ENCODE results near the gene CFL1. TPM values are rescaled to one million over a fixed set of nuclear protein-coding genes. Genes with fewer than 3 reads are reported as not detected.
"Not testable (repeated sequence)": the region's sequence is repeated elsewhere in the genome, so short reads cannot be mapped to it uniquely, and the experiment has no call there.

Gene CFL1
- polyA plus RNA-seq, 4 donors, result 854 to 2,084 (median 1,613) TPM

- Histone ChIP-seq H3K4me3 (ENCODE audit: low read depth in 1 of 3, low read length in 3 of 3) (peak overlapping the region in 2 of 3 donors; percentile 4 to 57), H3K27me3 (ENCODE audit: control insufficient read depth in 3 of 3, insufficient read depth in 3 of 3, low read length in 3 of 3) (peaks cover 0 to 32% (median 0%) of the 10 kb centered on the region in 3 donors), H3K27ac (ENCODE audit: low read depth in 1 of 3, low read length in 2 of 3) (peak overlapping the region in 2 of 3 donors; percentile 27 to 97), H3K4me1 (ENCODE audit: control insufficient read depth in 3 of 3, insufficient read depth in 2 of 3, low read depth in 1 of 3, low read length in 2 of 3) (peaks cover 4 to 39% (median 11%) of the 10 kb centered on the region in 3 donors)
- H3K9me3 ChIP-seq (ENCODE audit: control insufficient read depth in 2 of 2, insufficient read depth in 1 of 2, low read depth in 1 of 2, low read length in 1 of 2); H3K36me3 ChIP-seq (ENCODE audit: control insufficient read depth in 3 of 3, insufficient read depth in 2 of 3, low read depth in 1 of 3, low read length in 3 of 3); FAIRE-seq; DNase-seq: not testable (repeated sequence)
- 61 to 82% (median 70%) methylated on average over 5 of the region's 5 CpGs for WGBS, 3 donors
Measured at GRCh38 chr11:65892137-65892540, 34.2 kb upstream of the CFL1 start.

- Histone ChIP-seq H3K4me1 (ENCODE audit: control insufficient read depth in 3 of 3, insufficient read depth in 2 of 3, low read depth in 1 of 3, low read length in 2 of 3) (peaks cover 6 to 46% (median 15%) of the 10 kb centered on the region in 3 donors), H3K27ac (ENCODE audit: low read depth in 1 of 3, low read length in 2 of 3) (peak overlapping the region; percentile 71 to 97 (median 73)), H3K27me3 (ENCODE audit: control insufficient read depth in 3 of 3, insufficient read depth in 3 of 3, low read length in 3 of 3) (peaks cover 0 to 25% (median 0%) of the 10 kb centered on the region in 3 donors), H3K36me3 (ENCODE audit: control insufficient read depth in 3 of 3, insufficient read depth in 2 of 3, low read depth in 1 of 3, low read length in 3 of 3) (peaks cover 0 to 8% (median 0%) of the 10 kb centered on the region in 3 donors), H3K4me3 (ENCODE audit: low read depth in 1 of 3, low read length in 3 of 3) (peak overlapping the region; percentile 49 to 63 (median 57)), H3K9me3 (ENCODE audit: control insufficient read depth in 2 of 2, insufficient read depth in 1 of 2, low read depth in 1 of 2, low read length in 1 of 2) (no peaks in the 10 kb centered on the region)
- FAIRE-seq, result no peak
- 4 to 6% (median 5%) methylated on average over 51 to 57 of the region's 57 CpGs for WGBS, 3 donors
- DNase-seq, result no peak
Measured at GRCh38 chr11:65891219-65892136, 33.5 kb upstream of the CFL1 start.

DNA sequence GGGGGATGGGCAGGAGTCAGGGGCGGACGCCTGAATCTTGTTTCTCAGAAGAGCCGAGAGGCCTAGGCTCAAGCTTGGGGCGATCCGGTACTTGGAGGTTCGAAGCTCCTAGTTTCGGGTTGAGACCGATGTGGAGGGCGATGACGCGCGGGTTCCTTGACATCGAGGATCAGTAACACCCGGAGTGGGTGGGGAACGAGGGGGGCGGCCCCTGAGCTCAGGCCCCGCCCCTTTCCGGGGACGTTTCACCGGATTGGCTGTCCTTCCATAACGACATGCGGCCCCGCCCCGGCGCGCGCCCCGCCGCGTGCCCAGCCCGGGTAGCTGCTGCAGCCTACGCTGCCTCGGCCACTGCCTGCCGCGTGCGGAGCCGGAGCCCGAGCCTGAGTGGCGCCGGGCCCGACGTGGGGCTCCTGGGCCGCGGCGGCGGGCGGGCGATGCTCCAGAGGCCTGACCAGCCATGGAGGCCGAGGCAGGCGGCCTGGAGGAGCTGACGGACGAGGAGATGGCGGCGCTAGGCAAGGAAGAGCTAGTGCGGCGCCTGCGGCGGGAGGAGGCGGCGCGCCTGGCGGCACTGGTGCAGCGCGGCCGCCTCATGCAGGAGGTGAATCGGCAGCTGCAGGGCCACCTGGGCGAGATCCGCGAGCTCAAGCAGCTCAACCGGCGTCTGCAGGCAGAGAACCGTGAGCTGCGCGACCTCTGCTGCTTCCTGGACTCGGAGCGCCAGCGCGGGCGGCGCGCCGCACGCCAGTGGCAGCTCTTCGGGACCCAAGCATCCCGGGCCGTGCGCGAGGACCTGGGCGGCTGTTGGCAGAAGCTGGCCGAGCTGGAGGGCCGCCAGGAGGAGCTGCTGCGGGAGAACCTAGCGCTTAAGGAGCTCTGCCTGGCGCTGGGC is 32.6 kb upstream of the CFL1 start, which contains the start of gene CCDC85B:
Gene CCDC85B, plus strand, starts transcription at position 350 of the 895 bp plus-strand sequence. Its CDS starts 111 bp downstream, at position 461.
- peak within 1 kb of the TSS; percentile 73 to 97 (median 95) for H3K27ac ChIP-seq (ENCODE audit: low read depth in 1 of 3, low read length in 2 of 3)
- DNase-seq (peak; percentile 96 to 99), FAIRE-seq (no peak)
- H3K9me3 ChIP-seq (ENCODE audit: control insufficient read depth in 2 of 2, insufficient read depth in 1 of 2, low read depth in 1 of 2, low read length in 1 of 2), result no peaks in the 10 kb centered on the region
- H3K4me1 ChIP-seq (ENCODE audit: control insufficient read depth in 3 of 3, insufficient read depth in 2 of 3, low read depth in 1 of 3, low read length in 2 of 3), result peaks cover 6 to 52% (median 15%) of the 10 kb centered on the region in 3 donors
- H3K27me3 ChIP-seq (ENCODE audit: control insufficient read depth in 3 of 3, insufficient read depth in 3 of 3, low read length in 3 of 3), result peaks cover 0 to 18% (median 0%) of the 10 kb centered on the region in 3 donors
- H3K36me3 ChIP-seq (ENCODE audit: control insufficient read depth in 3 of 3, insufficient read depth in 2 of 3, low read depth in 1 of 3, low read length in 3 of 3), result peaks cover 0 to 15% (median 0%) of the 10 kb centered on the region in 3 donors
- WGBS, 3 donors, result 0% methylated on average over 76 to 94 of the region's 94 CpGs
- H3K4me3 ChIP-seq (ENCODE audit: low read depth in 1 of 3, low read length in 3 of 3), result peak within 1 kb of the TSS; percentile 49 to 63 (median 57)

- Histone ChIP-seq H3K36me3 (ENCODE audit: control insufficient read depth in 3 of 3, insufficient read depth in 2 of 3, low read depth in 1 of 3, low read length in 3 of 3) (peaks cover 0 to 38% (median 7%) of the 10 kb centered on the region in 3 donors), H3K27ac (ENCODE audit: low read depth in 1 of 3, low read length in 2 of 3) (peak within 1 kb of the TSS; percentile 84 to 97 (median 95)), H3K27me3 (ENCODE audit: control insufficient read depth in 3 of 3, insufficient read depth in 3 of 3, low read length in 3 of 3) (peaks cover 0 to 16% (median 0%) of the 10 kb centered on the region in 3 donors), H3K9me3 (ENCODE audit: control insufficient read depth in 2 of 2, insufficient read depth in 1 of 2, low read depth in 1 of 2, low read length in 1 of 2) (no peaks in the 10 kb centered on the region), H3K4me3 (ENCODE audit: low read depth in 1 of 3, low read length in 3 of 3) (peak within 1 kb of the TSS; percentile 46 to 74 (median 73)), H3K4me1 (ENCODE audit: control insufficient read depth in 3 of 3, insufficient read depth in 2 of 3, low read depth in 1 of 3, low read length in 2 of 3) (peaks cover 8 to 62% (median 15%) of the 10 kb centered on the region in 3 donors)
- FAIRE-seq (no peak), DNase-seq (peak; percentile 97 to 99)
- WGBS, 3 donors, result 0 to 1% (median 1%) methylated on average over 50 to 57 of the region's 57 CpGs
Measured at GRCh38 chr11:65888163-65888814, 30.3 kb upstream of the CFL1 start, which contains the start of gene FIBP. FIBP (minus strand) TSS chr11:65888471; CDS start chr11:65888418, 53 bp downstream.

DNA sequence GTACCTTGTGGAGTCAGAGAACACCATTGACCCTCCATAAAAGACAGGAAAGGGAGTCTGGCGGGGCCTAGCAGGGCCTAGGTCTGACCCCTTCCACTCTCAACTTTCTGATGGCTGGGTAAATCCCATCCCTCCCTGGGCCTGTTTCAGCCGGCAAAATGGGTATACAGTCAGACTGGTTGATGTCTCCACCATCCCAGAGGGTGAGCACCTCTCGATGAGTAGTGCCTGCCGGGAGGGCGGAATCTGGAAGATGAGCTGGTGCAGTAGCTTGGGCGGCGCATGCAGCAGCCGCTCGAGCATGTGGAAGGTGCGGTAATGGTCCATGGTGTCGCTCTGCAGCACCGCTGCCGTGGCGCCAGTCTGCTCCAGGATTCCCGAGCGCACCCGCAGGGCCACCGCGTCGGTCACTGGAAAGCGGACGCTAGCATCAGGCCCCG is 29.8 kb upstream of the CFL1 start:
- peaks cover 8 to 62% (median 12%) of the 10 kb centered on the region in 3 donors for H3K4me1 ChIP-seq (ENCODE audit: control insufficient read depth in 3 of 3, insufficient read depth in 2 of 3, low read depth in 1 of 3, low read length in 2 of 3)
- DNase-seq, result no peak

DNA sequence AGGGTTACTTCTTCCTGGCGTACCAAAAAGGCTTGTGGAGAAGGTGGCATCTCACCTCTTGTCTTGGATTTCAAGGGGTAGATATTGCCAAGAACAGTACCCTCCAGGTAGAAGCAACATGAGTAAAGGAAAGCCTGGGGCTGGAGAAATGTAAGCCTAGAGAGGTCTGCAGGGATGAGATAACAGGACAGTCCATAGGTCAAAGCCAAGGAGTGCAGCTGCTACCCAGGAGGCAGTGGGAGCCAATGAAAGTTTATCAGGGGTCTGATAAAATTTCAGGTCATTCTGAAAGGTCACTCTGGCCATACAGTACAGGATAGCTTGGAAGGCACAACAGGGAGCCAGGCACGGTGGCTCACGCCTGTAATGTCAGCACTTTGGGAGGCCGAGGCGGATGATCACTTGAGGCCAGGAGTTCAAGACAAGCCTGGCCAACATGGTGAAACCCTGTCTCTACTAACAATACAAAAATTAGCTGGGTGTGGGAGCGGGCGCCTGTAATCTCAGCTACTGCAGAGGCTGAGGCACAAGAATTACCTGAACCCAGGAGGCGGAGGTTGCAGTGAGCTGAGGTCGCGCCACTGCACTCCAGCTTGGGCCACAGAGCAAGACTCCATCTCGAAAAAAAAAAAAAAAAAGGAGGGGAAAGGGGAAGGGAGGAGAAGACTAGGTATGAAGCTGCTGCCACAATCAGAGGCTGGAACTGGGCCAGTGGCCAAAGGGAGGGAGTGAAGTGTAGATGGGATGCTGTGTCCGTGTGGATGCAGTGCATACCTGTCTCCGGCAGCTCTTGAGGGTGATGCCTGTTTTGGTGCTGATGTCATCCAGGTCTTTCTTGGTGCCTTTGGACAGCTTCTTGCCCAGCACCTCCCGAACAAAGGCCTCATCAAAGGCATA is 29.1 kb upstream of the CFL1 start:
- DNase-seq, result peak in 1 of 2 donors; percentile 60
- Histone ChIP-seq H3K9me3 (ENCODE audit: control insufficient read depth in 2 of 2, insufficient read depth in 1 of 2, low read depth in 1 of 2, low read length in 1 of 2) (no peaks in the 10 kb centered on the region), H3K27ac (ENCODE audit: low read depth in 1 of 3, low read length in 2 of 3) (peak overlapping the region; percentile 84 to 97 (median 95)), H3K4me3 (ENCODE audit: low read depth in 1 of 3, low read length in 3 of 3) (peak overlapping the region in 2 of 3 donors; percentile 73 to 74), H3K4me1 (ENCODE audit: control insufficient read depth in 3 of 3, insufficient read depth in 2 of 3, low read depth in 1 of 3, low read length in 2 of 3) (peaks cover 8 to 57% (median 11%) of the 10 kb centered on the region in 3 donors), H3K36me3 (ENCODE audit: control insufficient read depth in 3 of 3, insufficient read depth in 2 of 3, low read depth in 1 of 3, low read length in 3 of 3) (peaks cover 0 to 50% (median 13%) of the 10 kb centered on the region in 3 donors), H3K27me3 (ENCODE audit: control insufficient read depth in 3 of 3, insufficient read depth in 3 of 3, low read length in 3 of 3) (peaks cover 0 to 16% (median 0%) of the 10 kb centered on the region in 3 donors)
- WGBS, 3 donors, result 71 to 79% (median 75%) methylated on average over 14 of the region's 14 CpGs
- no peak for FAIRE-seq

More for the DNA sequence above, 29.8 kb upstream of the CFL1 start:
- H3K27ac ChIP-seq (ENCODE audit: low read depth in 1 of 3, low read length in 2 of 3), result peak overlapping the region; percentile 84 to 97 (median 95)
- H3K4me3 ChIP-seq (ENCODE audit: low read depth in 1 of 3, low read length in 3 of 3), result peak overlapping the region; percentile 46 to 74 (median 73)
- H3K27me3 ChIP-seq (ENCODE audit: control insufficient read depth in 3 of 3, insufficient read depth in 3 of 3, low read length in 3 of 3), result peaks cover 0 to 16% (median 0%) of the 10 kb centered on the region in 3 donors
- H3K36me3 ChIP-seq (ENCODE audit: control insufficient read depth in 3 of 3, insufficient read depth in 2 of 3, low read depth in 1 of 3, low read length in 3 of 3), result peaks cover 0 to 43% (median 11%) of the 10 kb centered on the region in 3 donors
- no peak for FAIRE-seq
- H3K9me3 ChIP-seq (ENCODE audit: control insufficient read depth in 2 of 2, insufficient read depth in 1 of 2, low read depth in 1 of 2, low read length in 1 of 2), result no peaks in the 10 kb centered on the region
- WGBS, 3 donors, result 2 to 4% (median 4%) methylated on average over 23 of the region's 23 CpGs
